ENCODE data around the gene KLHL29. TPM values are rescaled to one million over a fixed set of nuclear protein-coding genes. Genes with fewer than 3 reads are reported as not detected.

The KLHL29 gene
- total and polyA plus RNA-seq, 10 of the 15 experiments (the other 5 are each of a cell fraction or from before 2014, with no cell fraction given), result 1.4 to 19.5 (median 6.1) TPM

DNA sequence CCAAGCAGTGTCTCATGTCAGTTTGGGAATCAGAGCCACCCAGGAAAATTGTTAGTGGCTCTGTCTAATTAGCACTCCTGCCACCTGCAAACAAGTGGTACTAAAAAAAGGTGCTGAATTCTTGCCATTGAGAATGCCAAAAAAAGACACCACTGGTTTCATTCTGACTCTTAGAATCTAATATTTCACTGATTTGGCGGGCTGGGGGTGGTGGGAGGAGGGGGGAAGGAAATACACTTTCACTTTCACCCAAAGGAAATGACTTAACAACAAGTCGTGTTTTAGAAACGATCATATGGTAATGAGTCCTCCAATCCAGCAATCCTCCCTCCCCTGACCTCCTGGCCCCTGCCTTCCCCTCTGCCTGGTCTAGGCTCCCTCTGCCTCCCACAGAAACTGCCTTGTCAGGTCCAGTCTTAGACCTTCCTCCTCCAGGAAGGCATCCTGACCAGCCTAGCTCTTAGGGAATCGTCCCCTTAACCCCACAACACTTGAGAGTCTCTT lies 4.4 kb upstream of the KLHL29 start (continued):
- TF ChIP-seq, protein P1, sequence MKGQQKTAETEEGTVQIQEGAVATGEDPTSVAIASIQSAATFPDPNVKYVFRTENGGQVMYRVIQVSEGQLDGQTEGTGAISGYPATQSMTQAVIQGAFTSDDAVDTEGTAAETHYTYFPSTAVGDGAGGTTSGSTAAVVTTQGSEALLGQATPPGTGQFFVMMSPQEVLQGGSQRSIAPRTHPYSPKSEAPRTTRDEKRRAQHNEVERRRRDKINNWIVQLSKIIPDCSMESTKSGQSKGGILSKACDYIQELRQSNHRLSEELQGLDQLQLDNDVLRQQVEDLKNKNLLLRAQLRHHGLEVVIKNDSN (IDR thresholded peaks at IDR 0.05; ENCODE audit: borderline replicate concordance, extremely low read length, insufficient read depth, low read depth, low read length), result no peak
- TF ChIP-seq, protein P2, sequence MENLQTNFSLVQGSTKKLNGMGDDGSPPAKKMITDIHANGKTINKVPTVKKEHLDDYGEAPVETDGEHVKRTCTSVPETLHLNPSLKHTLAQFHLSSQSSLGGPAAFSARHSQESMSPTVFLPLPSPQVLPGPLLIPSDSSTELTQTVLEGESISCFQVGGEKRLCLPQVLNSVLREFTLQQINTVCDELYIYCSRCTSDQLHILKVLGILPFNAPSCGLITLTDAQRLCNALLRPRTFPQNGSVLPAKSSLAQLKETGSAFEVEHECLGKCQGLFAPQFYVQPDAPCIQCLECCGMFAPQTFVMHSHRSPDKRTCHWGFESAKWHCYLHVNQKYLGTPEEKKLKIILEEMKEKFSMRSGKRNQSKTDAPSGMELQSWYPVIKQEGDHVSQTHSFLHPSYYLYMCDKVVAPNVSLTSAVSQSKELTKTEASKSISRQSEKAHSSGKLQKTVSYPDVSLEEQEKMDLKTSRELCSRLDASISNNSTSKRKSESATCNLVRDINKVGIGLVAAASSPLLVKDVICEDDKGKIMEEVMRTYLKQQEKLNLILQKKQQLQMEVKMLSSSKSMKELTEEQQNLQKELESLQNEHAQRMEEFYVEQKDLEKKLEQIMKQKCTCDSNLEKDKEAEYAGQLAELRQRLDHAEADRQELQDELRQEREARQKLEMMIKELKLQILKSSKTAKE (IDR thresholded peaks at IDR 0.05; ENCODE audit: low read depth, poor library complexity, severe bottlenecking), result peak; percentile 96
- peak; percentile 92 for TF ChIP-seq NBN (IDR thresholded peaks at IDR 0.05)
- TF ChIP-seq DPF2 (IDR thresholded peaks at IDR 0.05), result peak; percentile 91
- TF ChIP-seq KDM1A (IDR thresholded peaks at IDR 0.05; ENCODE audit: borderline replicate concordance), result no peak
- TF ChIP-seq BACH1 (IDR thresholded peaks at IDR 0.05; ENCODE audit: borderline replicate concordance), result no peak; the same call in 1 of the 2 replicates
- TF ChIP-seq, protein P3, sequence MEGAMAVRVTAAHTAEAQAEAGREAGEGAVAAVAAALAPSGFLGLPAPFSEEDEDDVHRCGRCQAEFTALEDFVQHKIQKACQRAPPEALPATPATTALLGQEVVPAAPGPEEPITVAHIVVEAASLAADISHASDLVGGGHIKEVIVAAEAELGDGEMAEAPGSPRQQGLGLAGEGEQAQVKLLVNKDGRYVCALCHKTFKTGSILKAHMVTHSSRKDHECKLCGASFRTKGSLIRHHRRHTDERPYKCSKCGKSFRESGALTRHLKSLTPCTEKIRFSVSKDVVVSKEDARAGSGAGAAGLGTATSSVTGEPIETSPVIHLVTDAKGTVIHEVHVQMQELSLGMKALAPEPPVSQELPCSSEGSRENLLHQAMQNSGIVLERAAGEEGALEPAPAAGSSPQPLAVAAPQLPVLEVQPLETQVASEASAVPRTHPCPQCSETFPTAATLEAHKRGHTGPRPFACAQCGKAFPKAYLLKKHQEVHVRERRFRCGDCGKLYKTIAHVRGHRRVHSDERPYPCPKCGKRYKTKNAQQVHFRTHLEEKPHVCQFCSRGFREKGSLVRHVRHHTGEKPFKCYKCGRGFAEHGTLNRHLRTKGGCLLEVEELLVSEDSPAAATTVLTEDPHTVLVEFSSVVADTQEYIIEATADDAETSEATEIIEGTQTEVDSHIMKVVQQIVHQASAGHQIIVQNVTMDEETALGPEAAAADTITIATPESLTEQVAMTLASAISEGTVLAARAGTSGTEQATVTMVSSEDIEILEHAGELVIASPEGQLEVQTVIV (IDR thresholded peaks at IDR 0.05; ENCODE audit: borderline replicate concordance, partially characterized antibody), result no peak
- TF ChIP-seq, protein P4, sequence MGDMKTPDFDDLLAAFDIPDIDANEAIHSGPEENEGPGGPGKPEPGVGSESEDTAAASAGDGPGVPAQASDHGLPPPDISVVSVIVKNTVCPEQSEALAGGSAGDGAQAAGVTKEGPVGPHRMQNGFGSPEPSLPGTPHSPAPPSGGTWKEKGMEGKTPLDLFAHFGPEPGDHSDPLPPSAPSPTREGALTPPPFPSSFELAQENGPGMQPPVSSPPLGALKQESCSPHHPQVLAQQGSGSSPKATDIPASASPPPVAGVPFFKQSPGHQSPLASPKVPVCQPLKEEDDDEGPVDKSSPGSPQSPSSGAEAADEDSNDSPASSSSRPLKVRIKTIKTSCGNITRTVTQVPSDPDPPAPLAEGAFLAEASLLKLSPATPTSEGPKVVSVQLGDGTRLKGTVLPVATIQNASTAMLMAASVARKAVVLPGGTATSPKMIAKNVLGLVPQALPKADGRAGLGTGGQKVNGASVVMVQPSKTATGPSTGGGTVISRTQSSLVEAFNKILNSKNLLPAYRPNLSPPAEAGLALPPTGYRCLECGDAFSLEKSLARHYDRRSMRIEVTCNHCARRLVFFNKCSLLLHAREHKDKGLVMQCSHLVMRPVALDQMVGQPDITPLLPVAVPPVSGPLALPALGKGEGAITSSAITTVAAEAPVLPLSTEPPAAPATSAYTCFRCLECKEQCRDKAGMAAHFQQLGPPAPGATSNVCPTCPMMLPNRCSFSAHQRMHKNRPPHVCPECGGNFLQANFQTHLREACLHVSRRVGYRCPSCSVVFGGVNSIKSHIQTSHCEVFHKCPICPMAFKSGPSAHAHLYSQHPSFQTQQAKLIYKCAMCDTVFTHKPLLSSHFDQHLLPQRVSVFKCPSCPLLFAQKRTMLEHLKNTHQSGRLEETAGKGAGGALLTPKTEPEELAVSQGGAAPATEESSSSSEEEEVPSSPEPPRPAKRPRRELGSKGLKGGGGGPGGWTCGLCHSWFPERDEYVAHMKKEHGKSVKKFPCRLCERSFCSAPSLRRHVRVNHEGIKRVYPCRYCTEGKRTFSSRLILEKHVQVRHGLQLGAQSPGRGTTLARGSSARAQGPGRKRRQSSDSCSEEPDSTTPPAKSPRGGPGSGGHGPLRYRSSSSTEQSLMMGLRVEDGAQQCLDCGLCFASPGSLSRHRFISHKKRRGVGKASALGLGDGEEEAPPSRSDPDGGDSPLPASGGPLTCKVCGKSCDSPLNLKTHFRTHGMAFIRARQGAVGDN (IDR thresholded peaks at IDR 0.05), result no peak
- peak; percentile 87 to 97 for TF ChIP-seq EP300 (IDR thresholded peaks at IDR 0.05; ENCODE audit: borderline replicate concordance in 1 of 2, control insufficient read depth in 1 of 2, low read depth in 2 of 2, low read length in 2 of 2)
- TF ChIP-seq ZBED1 (IDR thresholded peaks at IDR 0.05; ENCODE audit: borderline replicate concordance), result peak; percentile 91; the same call in 1 of the 2 replicates
- peak; percentile 42; the same call in 1 of the 2 replicates for TF ChIP-seq NFYB (IDR thresholded peaks at IDR 0.05; ENCODE audit: insufficient read depth, low read depth, low read length)
- peak; percentile 55; the same call in 1 of the 2 replicates for TF ChIP-seq TARDBP (IDR thresholded peaks at IDR 0.05; ENCODE audit: borderline replicate concordance)
- TF ChIP-seq, protein P5, sequence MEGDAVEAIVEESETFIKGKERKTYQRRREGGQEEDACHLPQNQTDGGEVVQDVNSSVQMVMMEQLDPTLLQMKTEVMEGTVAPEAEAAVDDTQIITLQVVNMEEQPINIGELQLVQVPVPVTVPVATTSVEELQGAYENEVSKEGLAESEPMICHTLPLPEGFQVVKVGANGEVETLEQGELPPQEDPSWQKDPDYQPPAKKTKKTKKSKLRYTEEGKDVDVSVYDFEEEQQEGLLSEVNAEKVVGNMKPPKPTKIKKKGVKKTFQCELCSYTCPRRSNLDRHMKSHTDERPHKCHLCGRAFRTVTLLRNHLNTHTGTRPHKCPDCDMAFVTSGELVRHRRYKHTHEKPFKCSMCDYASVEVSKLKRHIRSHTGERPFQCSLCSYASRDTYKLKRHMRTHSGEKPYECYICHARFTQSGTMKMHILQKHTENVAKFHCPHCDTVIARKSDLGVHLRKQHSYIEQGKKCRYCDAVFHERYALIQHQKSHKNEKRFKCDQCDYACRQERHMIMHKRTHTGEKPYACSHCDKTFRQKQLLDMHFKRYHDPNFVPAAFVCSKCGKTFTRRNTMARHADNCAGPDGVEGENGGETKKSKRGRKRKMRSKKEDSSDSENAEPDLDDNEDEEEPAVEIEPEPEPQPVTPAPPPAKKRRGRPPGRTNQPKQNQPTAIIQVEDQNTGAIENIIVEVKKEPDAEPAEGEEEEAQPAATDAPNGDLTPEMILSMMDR (IDR thresholded peaks at IDR 0.05 in 2 of 3, conservative IDR thresholded peaks at IDR 0.05 in 1 of 3; ENCODE audit: control insufficient read depth in 2 of 3, extremely low read depth in 1 of 3, insufficient read depth in 1 of 3, low read depth in 3 of 3, low read length in 3 of 3), result no peak
- no peak for TF ChIP-seq NR2C1 (IDR thresholded peaks at IDR 0.05)
- no peak for TF ChIP-seq CBX5 (IDR thresholded peaks at IDR 0.05; ENCODE audit: low read depth)
- TF ChIP-seq ZNF274 (IDR thresholded peaks at IDR 0.05; ENCODE audit: insufficient read depth, insufficient read length), result no peak
- peak; percentile 21; the same call in 1 of the 2 replicates for TF ChIP-seq ZNF384 (IDR thresholded peaks at IDR 0.05; ENCODE audit: borderline replicate concordance, low read depth, low read length)
- TF ChIP-seq IKZF2 (IDR thresholded peaks at IDR 0.05), result peak; percentile 98
